Hematopoietic multipotent progenitor cell treated with erythropoietin and hydrocortisone succinate and interleukin-3 and kit ligand, for 8 days (in vitro differentiated cells): ENCODE data around the gene RGCC.

Experiments used
- DNase-seq: peaks from one replicate; pipeline ENCODE4 v3.0.0-alpha.2; 2015

The RGCC gene

GRCh38 chr13:41520016-41520659 is 62.8 kb downstream of the RGCC start:
- DNase-seq = no peak
